ENCODE measurements around the gene OR1D5. TPM values are rescaled to one million over a fixed set of nuclear protein-coding genes. Genes with fewer than 3 reads are reported as not detected.
"Not testable (repeated sequence)": the region's sequence is repeated elsewhere in the genome, so short reads cannot be mapped to it uniquely, and the experiment has no call there.

OR1D5 gene, protein sequence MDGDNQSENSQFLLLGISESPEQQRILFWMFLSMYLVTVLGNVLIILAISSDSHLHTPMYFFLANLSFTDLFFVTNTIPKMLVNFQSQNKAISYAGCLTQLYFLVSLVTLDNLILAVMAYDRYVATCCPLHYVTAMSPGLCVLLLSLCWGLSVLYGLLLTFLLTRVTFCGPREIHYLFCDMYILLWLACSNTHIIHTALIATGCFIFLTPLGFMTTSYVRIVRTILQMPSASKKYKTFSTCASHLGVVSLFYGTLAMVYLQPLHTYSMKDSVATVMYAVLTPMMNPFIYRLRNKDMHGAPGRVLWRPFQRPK
- not detected for total RNA-seq
- long read RNA-seq, donor 1, result 0 reads
- long read RNA-seq, donor 2, result 0 reads

DNA sequence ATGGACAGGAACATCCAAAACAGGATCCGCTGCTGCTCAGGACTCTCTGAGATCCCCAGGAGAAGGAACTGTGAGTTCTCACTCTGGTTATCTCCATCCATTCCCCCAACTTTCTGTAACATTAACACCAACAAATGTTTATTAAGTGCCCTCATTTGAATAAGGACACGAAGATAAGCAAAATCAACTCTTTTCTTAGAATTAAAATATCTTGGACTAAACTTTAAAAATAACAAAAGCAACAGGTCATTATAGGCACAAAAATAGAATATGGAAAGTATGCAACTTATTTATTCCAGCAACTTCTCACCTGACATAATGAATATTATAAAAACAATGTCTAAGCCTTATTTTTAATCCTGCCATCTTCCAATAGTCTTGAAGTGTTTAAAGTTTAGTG is at the start of gene OR1D5:
Gene OR1D5, minus strand, starts transcription at position 101 of the 400 bp plus-strand sequence. Its CDS starts 0 bp downstream, at position 101.
- H3K4me1 ChIP-seq (ENCODE audit: low read depth); H3K4me3 ChIP-seq; DNase-seq; intact Hi-C loops (cut with DNase I, micrococcal nuclease); H3K9me3 ChIP-seq; H3K36me3 ChIP-seq (ENCODE audit: low read depth); ATAC-seq: not testable (repeated sequence)

DNA sequence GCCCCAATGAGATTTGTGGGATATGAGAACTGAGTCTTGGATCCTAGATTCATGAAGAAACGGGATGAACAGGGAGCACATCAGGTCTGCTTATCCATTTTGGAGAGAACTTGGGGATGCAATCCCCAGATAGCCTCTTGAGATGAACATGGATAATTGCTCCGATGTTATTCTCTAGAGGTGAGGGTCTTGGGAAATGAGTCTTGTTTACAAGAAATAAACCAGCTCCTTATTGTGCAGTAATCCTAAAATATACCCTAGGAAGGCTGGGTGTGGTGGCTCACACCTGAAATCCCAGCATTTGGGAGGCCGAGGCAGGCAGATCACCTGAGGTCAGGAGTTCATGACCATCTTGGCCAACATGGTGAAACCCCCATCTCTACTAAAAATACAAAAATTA is 40.9 kb upstream of the OR1D5 start, which contains the start of gene OR1D2:
Gene OR1D2, minus strand, starts transcription at position 101 of the 400 bp plus-strand sequence. CDS start 11,426 bp downstream, outside the sequence.
- intact Hi-C loops (cut with DNase I, micrococcal nuclease), result no loop called here
- DNase-seq (no peak), ATAC-seq (no peak)
- H3K9me3 ChIP-seq, result no peaks in the 10 kb centered on the region
- no peaks in the 10 kb centered on the region for H3K36me3 ChIP-seq (ENCODE audit: low read depth)
- TF ChIP-seq, protein P1, sequence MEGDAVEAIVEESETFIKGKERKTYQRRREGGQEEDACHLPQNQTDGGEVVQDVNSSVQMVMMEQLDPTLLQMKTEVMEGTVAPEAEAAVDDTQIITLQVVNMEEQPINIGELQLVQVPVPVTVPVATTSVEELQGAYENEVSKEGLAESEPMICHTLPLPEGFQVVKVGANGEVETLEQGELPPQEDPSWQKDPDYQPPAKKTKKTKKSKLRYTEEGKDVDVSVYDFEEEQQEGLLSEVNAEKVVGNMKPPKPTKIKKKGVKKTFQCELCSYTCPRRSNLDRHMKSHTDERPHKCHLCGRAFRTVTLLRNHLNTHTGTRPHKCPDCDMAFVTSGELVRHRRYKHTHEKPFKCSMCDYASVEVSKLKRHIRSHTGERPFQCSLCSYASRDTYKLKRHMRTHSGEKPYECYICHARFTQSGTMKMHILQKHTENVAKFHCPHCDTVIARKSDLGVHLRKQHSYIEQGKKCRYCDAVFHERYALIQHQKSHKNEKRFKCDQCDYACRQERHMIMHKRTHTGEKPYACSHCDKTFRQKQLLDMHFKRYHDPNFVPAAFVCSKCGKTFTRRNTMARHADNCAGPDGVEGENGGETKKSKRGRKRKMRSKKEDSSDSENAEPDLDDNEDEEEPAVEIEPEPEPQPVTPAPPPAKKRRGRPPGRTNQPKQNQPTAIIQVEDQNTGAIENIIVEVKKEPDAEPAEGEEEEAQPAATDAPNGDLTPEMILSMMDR (IDR thresholded peaks at IDR 0.05), result no peak
- no peaks in the 10 kb centered on the region for H3K4me1 ChIP-seq (ENCODE audit: low read depth)
- H3K4me3 ChIP-seq, result no peak within 1 kb of the TSS

DNA sequence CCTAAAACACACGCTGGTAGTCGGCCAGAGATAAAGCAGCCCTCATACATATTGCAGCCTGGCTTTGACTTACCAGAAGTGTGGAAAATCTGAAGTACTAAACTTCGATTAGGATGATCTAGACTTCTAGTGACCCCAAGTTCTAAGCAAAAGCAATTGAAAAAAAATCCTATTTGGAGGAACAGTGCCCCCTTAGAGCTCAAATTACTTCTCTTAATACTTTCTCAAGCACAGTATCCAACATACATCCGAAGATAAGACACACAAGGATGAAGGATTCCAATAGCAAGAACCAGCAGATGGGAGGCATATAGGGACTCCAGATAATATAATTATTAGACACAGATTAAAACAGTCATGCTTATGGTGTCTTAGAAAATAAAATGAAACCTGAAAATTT is 10.4 kb upstream of the OR1D5 start:
- DNase-seq; H3K9me3 ChIP-seq; intact Hi-C loops (cut with DNase I, micrococcal nuclease); H3K36me3 ChIP-seq (ENCODE audit: low read depth); H3K4me1 ChIP-seq (ENCODE audit: low read depth); H3K4me3 ChIP-seq; ATAC-seq: not testable (repeated sequence)

DNA sequence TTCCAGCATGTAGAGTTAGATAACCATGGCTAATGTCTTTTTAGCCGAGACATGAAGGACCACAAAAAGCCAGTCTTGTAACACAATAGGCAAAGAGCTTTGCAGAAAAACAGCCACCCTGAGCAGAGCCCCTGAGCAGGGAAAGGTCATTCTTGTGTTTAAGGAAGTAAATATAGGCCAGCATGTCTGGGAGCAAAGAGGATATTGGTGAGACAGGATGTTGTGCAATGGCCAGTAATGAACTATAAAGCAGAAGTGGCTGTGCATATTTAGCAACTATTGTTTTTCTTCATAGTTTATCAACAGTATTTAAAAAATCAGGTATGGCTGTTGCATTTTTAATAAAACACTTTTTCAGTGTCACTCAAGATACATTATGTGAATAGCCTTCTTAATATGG is 1.8 kb upstream of the OR1D5 start:
- H3K4me1 ChIP-seq (ENCODE audit: low read depth); H3K4me3 ChIP-seq; intact Hi-C loops (cut with DNase I, micrococcal nuclease); H3K36me3 ChIP-seq (ENCODE audit: low read depth); DNase-seq; H3K9me3 ChIP-seq: not testable (repeated sequence)
- ATAC-seq, result peak; percentile 63

DNA sequence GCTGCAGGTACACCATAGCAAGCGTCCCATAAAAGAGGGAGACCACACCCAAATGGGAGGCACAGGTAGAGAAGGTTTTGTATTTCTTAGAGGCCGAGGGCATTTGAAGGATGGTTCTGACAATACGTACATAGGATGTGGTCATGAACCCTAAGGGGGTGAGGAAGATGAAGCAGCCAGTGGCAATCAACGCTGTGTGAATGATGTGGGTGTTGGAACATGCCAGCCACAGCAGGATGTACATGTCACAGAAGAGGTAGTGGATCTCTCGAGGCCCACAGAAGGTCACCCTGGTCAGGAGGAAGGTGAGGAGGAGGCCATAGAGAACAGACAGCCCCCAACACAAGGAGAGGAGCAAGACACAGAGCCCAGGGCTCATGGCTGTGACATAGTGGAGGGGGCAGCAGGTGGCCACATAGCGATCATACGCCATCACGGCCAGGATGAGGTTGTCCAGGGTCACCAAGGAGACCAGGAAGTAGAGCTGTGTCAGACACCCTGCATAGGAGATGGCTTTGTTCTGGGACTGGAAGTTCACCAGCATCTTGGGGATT is 506 bp downstream of the OR1D5 start:
- H3K9me3 ChIP-seq; ATAC-seq; H3K36me3 ChIP-seq (ENCODE audit: low read depth); DNase-seq; H3K4me1 ChIP-seq (ENCODE audit: low read depth); intact Hi-C loops (cut with DNase I, micrococcal nuclease); H3K4me3 ChIP-seq: not testable (repeated sequence)

DNA sequence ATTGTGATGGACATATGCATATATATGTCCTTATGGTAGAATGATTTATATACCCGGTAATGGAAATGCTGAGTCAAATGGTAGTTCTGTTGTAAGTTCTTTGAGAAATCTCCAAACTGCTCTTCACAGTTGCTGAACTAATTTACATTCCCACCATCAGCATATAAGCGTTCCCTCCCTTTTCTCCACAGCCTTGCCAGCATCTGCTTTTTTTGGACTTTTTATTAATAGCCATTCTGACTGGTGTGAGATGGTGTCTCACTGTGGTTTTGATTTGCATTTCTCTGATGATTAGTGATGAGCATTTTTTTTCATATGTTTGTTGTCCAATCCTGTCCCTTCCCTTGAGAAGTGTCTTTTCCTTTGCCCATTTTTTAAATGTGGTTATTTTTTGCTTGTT is 8.5 kb downstream of the OR1D5 start:
- H3K4me3 ChIP-seq; H3K36me3 ChIP-seq (ENCODE audit: low read depth); H3K9me3 ChIP-seq; intact Hi-C loops (cut with DNase I, micrococcal nuclease); DNase-seq; H3K4me1 ChIP-seq (ENCODE audit: low read depth); ATAC-seq: not testable (repeated sequence)

DNA sequence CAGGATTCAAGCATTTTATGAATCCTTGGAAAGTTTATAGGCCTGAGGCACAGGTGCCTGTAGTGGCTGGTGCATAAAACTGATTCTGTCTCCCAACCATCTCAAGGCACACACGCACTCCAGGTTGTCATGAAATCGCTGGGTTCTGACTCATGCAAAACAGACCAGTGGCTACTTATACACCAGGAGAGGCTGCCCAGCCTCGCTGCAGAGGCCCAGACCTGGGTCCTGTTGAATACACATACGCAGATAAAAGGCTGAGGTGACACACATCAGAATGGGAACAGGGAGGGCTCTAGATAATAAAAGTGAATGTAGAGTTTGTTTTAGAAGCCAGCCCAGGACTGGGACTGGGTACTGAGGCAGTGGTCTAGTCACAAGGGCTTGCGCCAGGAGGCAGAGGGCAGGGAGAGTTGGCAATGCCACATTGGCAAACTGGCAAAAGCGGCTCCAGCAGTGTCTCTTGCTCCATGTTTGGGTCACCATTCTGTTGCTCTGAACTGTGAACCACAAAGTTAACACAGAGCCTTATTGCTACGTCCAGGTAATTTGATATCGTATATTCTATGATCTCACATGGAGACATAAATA is 13.6 kb downstream of the OR1D5 start:
- TF ChIP-seq, protein P1 (IDR thresholded peaks at IDR 0.05), result no peak
- H3K4me1 ChIP-seq (ENCODE audit: low read depth), result no peaks in the 10 kb centered on the region
- ATAC-seq (no peak), DNase-seq (no peak)
- no peak overlapping the region for H3K4me3 ChIP-seq
- no peaks in the 10 kb centered on the region for H3K36me3 ChIP-seq (ENCODE audit: low read depth)
- intact Hi-C loops (cut with DNase I, micrococcal nuclease), result no loop called here
- H3K9me3 ChIP-seq, result peaks cover 2% of the 10 kb centered on the region

DNA sequence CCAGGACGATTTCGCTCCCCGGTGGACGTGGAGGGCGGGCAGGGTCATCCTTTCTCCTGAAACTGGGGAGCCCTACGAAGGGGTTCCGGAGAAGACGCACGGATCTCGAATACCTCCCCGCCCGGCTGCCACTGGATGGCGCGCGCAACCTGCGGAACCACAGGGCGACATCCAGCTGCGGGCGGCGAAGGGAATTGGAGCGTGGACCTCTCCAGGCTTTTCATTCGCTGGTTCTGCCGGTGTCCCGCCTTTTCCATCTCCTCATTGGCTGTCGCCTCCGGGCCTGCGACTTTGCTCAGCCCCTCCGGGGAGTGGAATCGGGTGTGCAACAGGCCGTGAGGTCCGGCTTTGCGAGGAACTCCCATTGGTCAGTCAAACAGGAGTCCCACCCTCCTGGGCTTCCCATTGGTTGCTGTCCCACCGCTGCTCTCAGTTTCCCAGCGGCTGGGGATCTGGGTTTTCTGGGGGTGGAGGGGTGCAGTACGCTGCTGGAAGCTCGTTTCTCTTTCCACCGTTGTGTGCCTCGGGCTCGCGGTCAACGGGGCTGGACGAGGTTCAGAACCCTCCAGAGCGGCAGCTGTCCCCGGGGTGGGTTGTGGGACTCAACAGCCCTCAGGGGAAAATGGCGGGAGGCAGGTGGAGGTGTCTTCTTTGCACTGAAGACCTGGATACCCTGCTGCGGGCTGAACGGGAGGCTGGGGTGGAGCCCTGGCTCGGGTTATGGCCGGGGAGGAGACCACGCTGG is 14.5 kb downstream of the OR1D5 start:
- Histone ChIP-seq H3K4me1 (ENCODE audit: low read depth) (no peaks in the 10 kb centered on the region), H3K36me3 (ENCODE audit: low read depth) (no peaks in the 10 kb centered on the region), H3K9me3 (peaks cover 7% of the 10 kb centered on the region), H3K4me3 (peak overlapping the region; percentile 39)
- TF ChIP-seq, protein P1 (IDR thresholded peaks at IDR 0.05), result peak; percentile 76
- intact Hi-C loops (cut with DNase I, micrococcal nuclease), result no loop called here
- DNase-seq, result peak; percentile 94 to 97 (median 97)
- peak; percentile 100 for ATAC-seq
